Lower leg skin (tissue), 3 donors: Measurements from ENCODE around the gene ITPKB.

Source experiments
- POLR2A ChIP-seq, 2 donors: fragments of 450-650 bp; IDR thresholded peaks; one replicate each; pipeline ENCODE4 v1.6.1; 2016 to 2017; ENCODE audit warnings: antibody characterized with exemption in 2 of 2, mild to moderate bottlenecking in 1 of 2, moderate library complexity in 1 of 2
- TF ChIP-seq, protein P1 (sequence below), 3 donors: fragments of 450-650 bp; IDR thresholded peaks; one replicate each; pipeline ENCODE4 v1.5.1; 2016; ENCODE audit warnings: antibody characterized with exemption in 3 of 3, mild to moderate bottlenecking in 3 of 3, moderate library complexity in 2 of 3

DNA sequence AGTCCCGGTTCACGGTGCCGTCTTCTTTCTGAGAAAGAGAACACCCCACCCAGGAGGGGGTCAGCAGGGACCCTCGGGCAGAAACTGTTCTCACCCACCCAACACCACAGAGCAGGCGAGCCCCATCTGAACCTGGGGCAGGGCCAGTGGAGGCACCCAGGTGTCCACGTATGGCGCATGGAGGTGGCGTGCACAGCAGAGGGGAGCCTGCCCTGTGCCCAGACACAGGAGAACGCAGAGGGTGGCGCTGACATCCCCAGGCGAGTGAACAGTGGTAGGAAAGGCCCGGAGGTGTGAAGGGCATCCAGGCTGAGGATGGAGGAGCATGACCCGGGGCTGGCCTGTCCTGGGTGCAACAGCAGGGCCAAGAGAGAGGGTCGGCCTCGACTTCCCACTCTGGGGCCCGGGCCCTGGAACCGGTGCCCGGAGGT is 99.4 kb downstream of the ITPKB start:
- TF ChIP-seq, protein P1, sequence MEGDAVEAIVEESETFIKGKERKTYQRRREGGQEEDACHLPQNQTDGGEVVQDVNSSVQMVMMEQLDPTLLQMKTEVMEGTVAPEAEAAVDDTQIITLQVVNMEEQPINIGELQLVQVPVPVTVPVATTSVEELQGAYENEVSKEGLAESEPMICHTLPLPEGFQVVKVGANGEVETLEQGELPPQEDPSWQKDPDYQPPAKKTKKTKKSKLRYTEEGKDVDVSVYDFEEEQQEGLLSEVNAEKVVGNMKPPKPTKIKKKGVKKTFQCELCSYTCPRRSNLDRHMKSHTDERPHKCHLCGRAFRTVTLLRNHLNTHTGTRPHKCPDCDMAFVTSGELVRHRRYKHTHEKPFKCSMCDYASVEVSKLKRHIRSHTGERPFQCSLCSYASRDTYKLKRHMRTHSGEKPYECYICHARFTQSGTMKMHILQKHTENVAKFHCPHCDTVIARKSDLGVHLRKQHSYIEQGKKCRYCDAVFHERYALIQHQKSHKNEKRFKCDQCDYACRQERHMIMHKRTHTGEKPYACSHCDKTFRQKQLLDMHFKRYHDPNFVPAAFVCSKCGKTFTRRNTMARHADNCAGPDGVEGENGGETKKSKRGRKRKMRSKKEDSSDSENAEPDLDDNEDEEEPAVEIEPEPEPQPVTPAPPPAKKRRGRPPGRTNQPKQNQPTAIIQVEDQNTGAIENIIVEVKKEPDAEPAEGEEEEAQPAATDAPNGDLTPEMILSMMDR (IDR thresholded peaks at IDR 0.05) = no peak
- TF ChIP-seq POLR2A (IDR thresholded peaks at IDR 0.05) = no peak
